ENCODE results near the gene PTCH1. TPM values are rescaled to one million over a fixed set of nuclear protein-coding genes. Genes with fewer than 3 reads are reported as not detected.

PTCH1 gene
- total RNA-seq, 1 experiment from 2014 or later: 15.2 TPM

DNA sequence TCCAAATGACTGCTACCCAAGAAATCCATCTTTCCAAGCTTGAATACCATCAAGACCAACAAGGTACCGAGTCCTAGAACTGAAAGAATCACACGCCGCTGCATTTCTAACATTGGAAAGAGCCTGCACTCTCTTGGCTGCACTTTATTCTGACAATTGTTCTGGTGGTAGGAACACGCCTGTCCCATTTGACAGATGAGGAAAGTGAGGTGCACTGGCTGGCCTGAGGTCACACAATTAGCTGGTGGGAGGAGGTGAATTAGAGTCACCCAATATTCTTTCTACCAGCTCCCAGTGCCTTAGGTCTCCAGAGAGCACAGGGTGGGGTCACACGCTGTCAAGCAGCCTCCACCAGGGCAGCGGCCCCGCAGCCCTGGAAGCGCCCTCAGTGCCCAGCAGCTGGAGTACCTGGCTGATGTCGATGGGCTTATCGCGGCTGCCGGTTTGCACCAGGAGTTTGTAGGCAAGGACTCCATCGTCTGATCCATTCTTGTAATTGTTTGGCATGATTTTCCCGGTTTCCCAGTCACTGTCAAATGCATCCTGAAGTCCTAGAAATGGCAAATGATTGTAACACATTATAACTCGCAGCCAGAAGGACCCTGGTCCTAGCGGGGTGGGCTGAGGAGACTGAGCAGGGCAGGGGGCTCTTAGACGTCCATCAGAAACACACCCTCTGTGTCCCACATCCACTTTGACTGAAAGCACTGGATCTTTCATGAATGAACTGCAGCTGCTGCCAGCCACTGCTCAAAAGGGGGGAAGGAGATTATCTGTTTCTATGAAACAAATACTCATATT, 55.1 kb downstream of the PTCH1 start:
- POLR2A ChIA-PET: interaction anchor here (0.6 kb wide), 1 partner anchor 11 kb away, joined by 3 read pairs; no protein-coding TSS in a partner anchor

More for the DNA sequence above, 55.1 kb downstream of the PTCH1 start:
- no peak overlapping the region for H3K9ac ChIP-seq (ENCODE audit: low read length)
- RAD21 ChIA-PET (ENCODE audit: low non-redundant PET in 1 of 2, low total read pairs in 2 of 2, uncharacterized antibody in 2 of 2, unreplicated experiment in 2 of 2): no interaction called here
- H3K4me3 ChIP-seq (replicated peaks in 1 of 2; ENCODE audit: low read depth in 1 of 2, low read length in 2 of 2): no peak overlapping the region
- CTCF ChIA-PET: no interaction called here
- H2AFZ ChIP-seq (ENCODE audit: low read depth, low read length, poor library complexity, severe bottlenecking): no peak overlapping the region
- no peaks in the 10 kb centered on the region for H3K27me3 ChIP-seq (ENCODE audit: insufficient read depth, low read length)
- no TSS peak for BruUV-seq (replicated peaks)
- no peaks in the 10 kb centered on the region for H3K4me1 ChIP-seq (ENCODE audit: control insufficient read depth in 1 of 2, insufficient read depth in 2 of 2, low read length in 2 of 2)
- DNase-seq (ENCODE audit: low read depth, low spot score) (no peak), ATAC-seq (no peak)
- TF ChIP-seq TCF7L2 (IDR thresholded peaks at IDR 0.05; ENCODE audit: borderline replicate concordance, extremely low read depth, insufficient read depth, insufficient read length) (no peak), EZH2 (IDR thresholded peaks at IDR 0.05) (no peak), SRF (IDR thresholded peaks at IDR 0.05; ENCODE audit: low read depth) (no peak), ZFX (IDR thresholded peaks at IDR 0.05) (no peak), JUND (IDR thresholded peaks at IDR 0.05) (no peak), MAX (IDR thresholded peaks at IDR 0.05) (no peak), RAD21 (IDR thresholded peaks at IDR 0.05; ENCODE audit: low read depth) (no peak), SIN3A (IDR thresholded peaks at IDR 0.05; ENCODE audit: low read depth) (no peak), CEBPB (IDR thresholded peaks at IDR 0.05; ENCODE audit: low read depth) (no peak), ELF1 (IDR thresholded peaks at IDR 0.05; ENCODE audit: borderline replicate concordance, low read depth) (no peak), SP1 (IDR thresholded peaks at IDR 0.05; ENCODE audit: low read depth) (no peak)
- TF ChIP-seq, protein P1, sequence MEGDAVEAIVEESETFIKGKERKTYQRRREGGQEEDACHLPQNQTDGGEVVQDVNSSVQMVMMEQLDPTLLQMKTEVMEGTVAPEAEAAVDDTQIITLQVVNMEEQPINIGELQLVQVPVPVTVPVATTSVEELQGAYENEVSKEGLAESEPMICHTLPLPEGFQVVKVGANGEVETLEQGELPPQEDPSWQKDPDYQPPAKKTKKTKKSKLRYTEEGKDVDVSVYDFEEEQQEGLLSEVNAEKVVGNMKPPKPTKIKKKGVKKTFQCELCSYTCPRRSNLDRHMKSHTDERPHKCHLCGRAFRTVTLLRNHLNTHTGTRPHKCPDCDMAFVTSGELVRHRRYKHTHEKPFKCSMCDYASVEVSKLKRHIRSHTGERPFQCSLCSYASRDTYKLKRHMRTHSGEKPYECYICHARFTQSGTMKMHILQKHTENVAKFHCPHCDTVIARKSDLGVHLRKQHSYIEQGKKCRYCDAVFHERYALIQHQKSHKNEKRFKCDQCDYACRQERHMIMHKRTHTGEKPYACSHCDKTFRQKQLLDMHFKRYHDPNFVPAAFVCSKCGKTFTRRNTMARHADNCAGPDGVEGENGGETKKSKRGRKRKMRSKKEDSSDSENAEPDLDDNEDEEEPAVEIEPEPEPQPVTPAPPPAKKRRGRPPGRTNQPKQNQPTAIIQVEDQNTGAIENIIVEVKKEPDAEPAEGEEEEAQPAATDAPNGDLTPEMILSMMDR (IDR thresholded peaks at IDR 0.05 in 2 of 3, conservative IDR thresholded peaks at IDR 0.05 in 1 of 3; ENCODE audit: borderline replicate concordance in 1 of 3, insufficient read depth in 1 of 3, low read depth in 2 of 3, low read length in 2 of 3): no peak
- no peak overlapping the region for H3K27ac ChIP-seq (ENCODE audit: low read depth, low read length)
- intact Hi-C loops (cut with micrococcal nuclease): no loop called here
- no peaks in the 10 kb centered on the region for H3K9me3 ChIP-seq (ENCODE audit: control insufficient read depth in 1 of 2, insufficient read depth in 1 of 2, low read depth in 1 of 2, low read length in 2 of 2)
- H3K79me2 ChIP-seq (ENCODE audit: insufficient read depth, low read length): no peaks in the 10 kb centered on the region
- H3K36me3 ChIP-seq (ENCODE audit: control insufficient read depth in 1 of 2, insufficient read depth in 2 of 2, low read length in 2 of 2): peaks cover 0 to 6% of the 10 kb centered on the region in 2 experiments; a peak in 1 of 4 replicates
- no peaks in the 10 kb centered on the region for H3K9me2 ChIP-seq (ENCODE audit: insufficient read depth)
- H3K4me2 ChIP-seq (ENCODE audit: low read length): no peak overlapping the region
- no peaks in the 10 kb centered on the region for H4K20me1 ChIP-seq (ENCODE audit: insufficient read depth)

Measured in HCT116 (cell line).